HUES48 (cell line): ENCODE results near the gene POFUT2.

ENCODE experiments used
- H3K27ac ChIP-seq: one replicate; pipeline ENCODE4 v1.7.0; 2013; ENCODE audit warnings: low read depth, low read length, inconsistent platforms
- H3K27me3 ChIP-seq: 2 replicates; pipeline ENCODE4 v1.6.1; 2013; ENCODE audit warnings: mild to moderate bottlenecking, low read length; ENCODE audit not compliant: control insufficient read depth, insufficient read depth
- H3K36me3 ChIP-seq: 2 replicates; pipeline ENCODE4 v1.6.1; 2013; ENCODE audit warnings: low read length; ENCODE audit not compliant: control insufficient read depth, insufficient read depth
- H3K4me1 ChIP-seq: 2 replicates; pipeline ENCODE4 v1.6.1; 2013; ENCODE audit warnings: mild to moderate bottlenecking, low read length; ENCODE audit not compliant: control insufficient read depth, insufficient read depth
- H3K4me3 ChIP-seq: 2 replicates; pipeline ENCODE4 v1.5.1; 2013; ENCODE audit warnings: mild to moderate bottlenecking, low read depth, low read length
- H3K9ac ChIP-seq: 2 replicates; pipeline ENCODE4 v1.6.1; 2013; ENCODE audit warnings: mild to moderate bottlenecking, low read depth, low read length, moderate library complexity
- H3K9me3 ChIP-seq: 2 replicates; pipeline ENCODE4 v1.6.1; 2013; ENCODE audit warnings: low read length; ENCODE audit not compliant: control insufficient read depth, insufficient read depth

POFUT2 gene

DNA sequence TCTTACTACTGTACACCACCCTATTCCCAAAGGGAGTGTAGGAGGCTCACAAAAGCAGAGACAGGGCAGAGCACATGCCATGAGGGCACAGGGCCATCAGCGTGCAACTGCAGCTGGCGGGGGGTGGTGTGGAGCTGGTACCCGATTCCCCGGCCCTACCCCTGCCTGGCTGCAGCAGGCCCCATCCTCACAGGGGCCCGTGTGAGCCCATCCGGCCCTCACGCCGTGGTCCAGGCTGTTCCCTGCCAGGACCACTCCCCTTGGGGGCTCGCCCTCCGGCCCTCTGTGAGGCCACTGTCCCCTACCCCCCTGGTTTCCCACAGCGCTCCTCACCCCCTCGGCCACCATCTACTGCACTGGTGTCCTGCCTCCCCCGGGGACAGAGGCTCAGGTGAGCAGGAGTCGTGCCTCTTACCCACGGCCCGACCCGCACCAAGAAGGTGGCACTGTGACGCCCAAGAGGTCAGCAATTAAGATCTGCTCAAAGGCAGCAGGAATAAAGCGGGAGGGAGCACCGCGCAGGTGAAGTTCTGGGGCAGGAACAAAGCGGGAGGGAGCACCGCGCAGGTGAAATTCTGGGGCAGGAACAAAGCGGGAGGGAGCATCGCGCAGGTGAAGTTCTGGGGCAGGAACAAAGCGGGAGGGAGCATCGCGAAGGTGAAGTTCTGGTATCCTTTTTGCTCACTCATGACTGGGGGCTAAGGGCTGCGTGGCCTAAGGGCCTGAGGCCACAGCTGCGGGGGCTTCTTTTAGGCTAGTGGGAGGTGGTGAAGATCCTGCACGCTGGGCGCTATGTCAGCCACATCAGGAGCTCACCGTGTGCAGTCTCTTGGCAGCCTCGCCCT is 3.9 kb downstream of the POFUT2 start:
- H3K9ac ChIP-seq, result no peak overlapping the region
- peaks cover 69% of the 10 kb centered on the region for H3K36me3 ChIP-seq
- no peaks in the 10 kb centered on the region for H3K4me1 ChIP-seq
- H3K9me3 ChIP-seq, result no peaks in the 10 kb centered on the region
- H3K4me3 ChIP-seq, result no peak overlapping the region
- no peaks in the 10 kb centered on the region for H3K27me3 ChIP-seq
- H3K27ac ChIP-seq, result no peak overlapping the region

DNA sequence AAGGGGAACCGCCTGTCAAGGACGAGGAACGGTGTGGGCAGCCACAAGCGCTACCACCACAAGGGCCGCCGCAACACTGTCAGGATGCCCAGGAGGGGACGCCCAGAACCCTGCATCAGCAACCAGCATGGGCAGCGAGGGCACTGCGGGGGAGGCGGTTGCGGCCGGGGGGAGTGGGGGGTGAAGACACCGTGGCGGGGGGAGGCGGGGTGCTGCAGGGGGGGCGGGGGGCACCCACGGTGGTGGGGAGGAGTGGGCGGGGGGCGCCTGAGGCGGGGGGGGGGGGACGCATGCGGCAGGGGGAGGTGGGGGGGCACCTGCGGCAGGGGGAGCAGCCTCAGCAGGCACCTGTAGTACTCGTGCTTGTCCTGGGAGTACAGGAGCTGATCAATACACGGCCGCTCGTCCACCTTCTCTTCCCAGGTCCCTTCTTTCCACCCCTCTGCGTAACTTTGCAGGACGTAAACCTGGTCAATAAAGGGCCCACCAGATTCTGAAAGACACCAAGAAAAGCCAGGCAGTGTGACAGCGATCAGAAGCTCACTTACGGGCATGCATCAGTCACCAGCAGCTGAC is 4.6 kb downstream of the POFUT2 start:
- Histone ChIP-seq H3K27ac (no peak overlapping the region), H3K27me3 (no peaks in the 10 kb centered on the region), H3K4me1 (no peaks in the 10 kb centered on the region), H3K9ac (no peak overlapping the region), H3K4me3 (no peak overlapping the region), H3K9me3 (no peaks in the 10 kb centered on the region), H3K36me3 (peaks cover 76% of the 10 kb centered on the region)

GRCh38 chr21:45282283-45283034 is 5.2 kb downstream of the POFUT2 start:
- Histone ChIP-seq H3K27ac (no peak overlapping the region), H3K4me1 (no peaks in the 10 kb centered on the region), H3K27me3 (no peaks in the 10 kb centered on the region), H3K4me3 (no peak overlapping the region), H3K9me3 (no peaks in the 10 kb centered on the region), H3K9ac (no peak overlapping the region), H3K36me3 (peaks cover 82% of the 10 kb centered on the region)

DNA sequence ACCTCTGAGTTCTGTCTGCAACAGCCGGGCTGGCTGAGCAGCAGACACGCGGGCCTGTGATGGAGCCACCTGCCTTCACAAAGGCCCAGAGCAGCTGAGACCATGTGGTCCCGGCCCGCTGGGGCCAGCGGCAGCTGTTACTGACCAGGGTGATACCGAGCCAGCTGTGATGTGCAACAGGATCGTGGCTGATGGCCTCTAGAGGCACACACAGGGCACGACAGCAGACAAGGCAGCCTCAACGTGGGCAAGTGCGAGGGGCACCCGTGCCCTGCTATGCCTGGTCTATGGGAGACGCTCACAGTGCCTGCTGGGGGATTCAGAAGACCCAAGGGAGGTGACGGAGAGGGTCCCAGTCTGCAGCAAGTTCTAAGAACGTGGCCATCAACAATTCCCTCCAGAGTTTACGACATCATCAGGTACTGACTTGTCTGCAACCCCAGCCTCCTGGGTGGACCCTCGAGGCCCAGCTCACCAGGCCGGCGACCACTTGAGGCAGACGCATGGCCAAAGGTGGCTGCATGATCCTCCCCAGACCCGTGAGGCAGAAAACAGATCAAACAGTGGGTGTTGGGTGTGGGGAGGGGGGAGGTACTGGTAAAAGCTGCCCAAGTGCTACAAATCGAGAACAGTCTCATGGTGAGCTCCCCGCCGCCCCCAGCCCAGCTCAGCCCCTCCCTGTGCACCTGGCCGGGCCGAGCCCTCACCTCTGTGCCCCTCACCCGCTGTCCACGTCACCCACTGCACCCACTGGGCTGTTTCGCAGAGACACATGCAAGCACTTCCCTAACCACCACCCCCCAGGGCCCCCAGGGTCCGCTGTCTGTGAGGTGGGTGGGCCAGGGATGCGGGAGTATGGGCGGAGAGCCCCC is 6.0 kb downstream of the POFUT2 start:
- H3K9ac ChIP-seq, result no peak overlapping the region
- peaks cover 90% of the 10 kb centered on the region for H3K36me3 ChIP-seq
- no peaks in the 10 kb centered on the region for H3K27me3 ChIP-seq
- H3K4me1 ChIP-seq, result no peaks in the 10 kb centered on the region
- no peak overlapping the region for H3K27ac ChIP-seq
- no peak overlapping the region for H3K4me3 ChIP-seq
- no peaks in the 10 kb centered on the region for H3K9me3 ChIP-seq

GRCh38 chr21:45280969-45281368 is 6.7 kb downstream of the POFUT2 start:
- Histone ChIP-seq H3K27me3 (no peaks in the 10 kb centered on the region), H3K9ac (no peak overlapping the region), H3K36me3 (peaks cover 95% of the 10 kb centered on the region), H3K4me3 (no peak overlapping the region), H3K9me3 (no peaks in the 10 kb centered on the region), H3K4me1 (no peaks in the 10 kb centered on the region), H3K27ac (no peak overlapping the region)

DNA sequence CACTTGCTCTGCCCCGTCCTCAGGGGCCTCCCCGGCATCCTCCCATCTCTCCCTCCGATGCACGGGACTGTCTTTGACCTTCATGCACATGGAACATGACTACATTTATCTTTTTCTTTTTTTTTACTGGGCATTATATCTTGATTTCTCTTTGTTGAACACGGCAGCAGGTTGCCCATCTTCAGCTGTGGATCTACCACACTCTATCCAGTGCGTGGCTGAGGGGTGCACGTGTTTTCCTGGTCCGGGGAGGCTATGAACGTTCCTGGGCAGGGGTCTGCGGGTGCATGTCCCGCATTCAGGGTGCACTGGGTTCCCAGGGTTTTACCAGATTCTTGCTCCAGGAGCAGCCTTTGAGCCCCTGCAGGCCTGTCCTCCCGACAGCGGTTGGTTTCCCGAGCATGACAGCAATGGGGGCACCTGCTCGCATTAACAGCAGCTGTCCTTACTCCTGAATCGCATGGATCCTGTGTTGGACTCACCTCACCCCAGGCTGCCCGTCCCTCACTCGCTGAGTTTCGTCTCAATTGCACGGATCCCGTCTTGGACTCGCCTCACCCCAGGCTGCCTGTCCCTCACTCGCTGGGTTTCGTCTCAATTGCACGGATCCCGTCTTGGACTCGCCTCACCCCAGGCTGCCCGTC is 7.4 kb downstream of the POFUT2 start:
- Histone ChIP-seq H3K4me1 (no peaks in the 10 kb centered on the region), H3K9ac (no peak overlapping the region), H3K27ac (no peak overlapping the region), H3K36me3 (peaks cover 93% of the 10 kb centered on the region), H3K4me3 (no peak overlapping the region), H3K9me3 (no peaks in the 10 kb centered on the region), H3K27me3 (no peaks in the 10 kb centered on the region)

GRCh38 chr21:45279446-45280177 is 8.1 kb downstream of the POFUT2 start:
- H3K27ac ChIP-seq, result no peak overlapping the region
- no peaks in the 10 kb centered on the region for H3K9me3 ChIP-seq
- H3K9ac ChIP-seq, result no peak overlapping the region
- H3K36me3 ChIP-seq, result peaks cover 93% of the 10 kb centered on the region
- H3K27me3 ChIP-seq, result no peaks in the 10 kb centered on the region
- H3K4me3 ChIP-seq, result no peak overlapping the region
- H3K4me1 ChIP-seq, result no peaks in the 10 kb centered on the region

DNA sequence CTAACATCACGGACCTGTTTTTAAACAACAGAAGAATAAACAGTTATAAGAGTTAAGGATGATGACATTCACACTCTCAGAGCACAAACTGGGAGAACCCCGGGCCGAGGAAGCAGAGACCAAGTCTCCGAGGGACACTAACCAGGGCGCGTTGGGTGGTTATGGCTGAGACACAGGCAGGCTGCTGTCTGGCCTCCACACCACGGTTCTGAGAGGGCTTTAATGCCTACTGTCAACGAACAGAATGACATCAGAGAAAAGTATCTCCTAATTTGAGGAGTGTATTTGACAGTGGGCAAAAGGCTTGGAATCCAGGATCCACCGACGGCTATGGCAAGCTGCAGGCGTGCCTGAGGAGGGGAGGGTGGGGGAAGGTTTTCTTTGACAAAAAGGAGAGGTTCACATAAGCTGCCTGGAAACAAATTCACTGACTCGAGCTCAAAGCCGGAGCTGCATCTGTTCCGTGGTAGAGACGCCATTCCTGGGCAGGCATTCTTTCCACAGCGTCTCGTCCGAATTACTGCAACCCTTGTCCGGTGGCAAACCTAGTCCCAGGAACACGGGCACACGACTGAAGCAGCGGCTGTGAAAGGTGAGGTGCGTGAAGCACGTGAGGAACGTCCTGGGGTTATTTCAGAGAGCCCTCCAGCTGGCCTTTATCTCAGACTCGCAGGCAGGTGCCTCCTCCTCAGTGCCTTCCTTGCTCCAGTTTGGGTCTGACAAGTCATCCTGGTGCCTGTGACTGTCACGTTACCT is 9.4 kb downstream of the POFUT2 start:
- H3K27ac ChIP-seq, result no peak overlapping the region
- H3K4me3 ChIP-seq, result no peak overlapping the region
- H3K4me1 ChIP-seq, result no peaks in the 10 kb centered on the region
- no peaks in the 10 kb centered on the region for H3K27me3 ChIP-seq
- no peaks in the 10 kb centered on the region for H3K9me3 ChIP-seq
- H3K9ac ChIP-seq, result no peak overlapping the region
- H3K36me3 ChIP-seq, result peaks cover 89% of the 10 kb centered on the region

GRCh38 chr21:45277101-45278045 is 10.3 kb downstream of the POFUT2 start:
- Histone ChIP-seq H3K4me1 (no peaks in the 10 kb centered on the region), H3K27ac (no peak overlapping the region), H3K27me3 (no peaks in the 10 kb centered on the region), H3K9ac (no peak overlapping the region), H3K36me3 (peaks cover 89% of the 10 kb centered on the region), H3K4me3 (no peak overlapping the region), H3K9me3 (no peaks in the 10 kb centered on the region)
